Testis (tissue), 2 donors: ENCODE data around the gene SH2D3A.

ENCODE experiments used
- POLR2A ChIP-seq: fragments of 450-650 bp; IDR thresholded peaks from one replicate; pipeline ENCODE4 v1.6.1; 2017; ENCODE audit warnings: antibody characterized with exemption, mild to moderate bottlenecking, moderate library complexity
- TF ChIP-seq, protein P1 (sequence below), 3 experiments: fragments of 450-650 bp in 2 of 3; fragments of 200-600 bp in 1 of 3; sonication (generic) in 1 of 3; IDR thresholded peaks; one replicate each; pipeline ENCODE4 v1.5.1; 2016 to 2019; ENCODE audit warnings: antibody characterized with exemption in 3 of 3, mild to moderate bottlenecking in 2 of 3, moderate library complexity in 1 of 3

DNA sequence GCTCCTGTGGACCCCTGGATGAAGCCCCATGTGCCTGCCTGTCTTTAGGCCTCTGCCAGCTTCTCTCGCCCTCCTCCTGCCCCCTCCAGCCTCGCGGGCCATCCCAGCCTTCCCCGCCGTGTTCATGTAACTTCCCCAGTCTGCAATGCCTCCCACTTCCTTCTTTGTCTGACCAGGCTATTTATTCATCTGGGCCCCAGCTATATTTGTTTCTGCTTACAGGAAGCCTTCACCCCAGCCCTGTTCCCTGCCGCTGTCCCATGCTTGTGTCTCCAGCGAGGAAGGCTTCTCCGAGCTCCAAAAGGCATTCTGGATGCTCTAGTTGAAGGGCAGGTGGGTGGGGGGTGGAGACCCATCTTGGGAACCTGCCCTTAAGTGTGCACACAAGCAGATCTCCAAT, 38.9 kb downstream of the SH2D3A start:
- TF ChIP-seq, protein P1, sequence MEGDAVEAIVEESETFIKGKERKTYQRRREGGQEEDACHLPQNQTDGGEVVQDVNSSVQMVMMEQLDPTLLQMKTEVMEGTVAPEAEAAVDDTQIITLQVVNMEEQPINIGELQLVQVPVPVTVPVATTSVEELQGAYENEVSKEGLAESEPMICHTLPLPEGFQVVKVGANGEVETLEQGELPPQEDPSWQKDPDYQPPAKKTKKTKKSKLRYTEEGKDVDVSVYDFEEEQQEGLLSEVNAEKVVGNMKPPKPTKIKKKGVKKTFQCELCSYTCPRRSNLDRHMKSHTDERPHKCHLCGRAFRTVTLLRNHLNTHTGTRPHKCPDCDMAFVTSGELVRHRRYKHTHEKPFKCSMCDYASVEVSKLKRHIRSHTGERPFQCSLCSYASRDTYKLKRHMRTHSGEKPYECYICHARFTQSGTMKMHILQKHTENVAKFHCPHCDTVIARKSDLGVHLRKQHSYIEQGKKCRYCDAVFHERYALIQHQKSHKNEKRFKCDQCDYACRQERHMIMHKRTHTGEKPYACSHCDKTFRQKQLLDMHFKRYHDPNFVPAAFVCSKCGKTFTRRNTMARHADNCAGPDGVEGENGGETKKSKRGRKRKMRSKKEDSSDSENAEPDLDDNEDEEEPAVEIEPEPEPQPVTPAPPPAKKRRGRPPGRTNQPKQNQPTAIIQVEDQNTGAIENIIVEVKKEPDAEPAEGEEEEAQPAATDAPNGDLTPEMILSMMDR (IDR thresholded peaks at IDR 0.05), result no peak
- TF ChIP-seq POLR2A, result no peak
